Measurements from ENCODE around the gene SH3GLB1.

DNA sequence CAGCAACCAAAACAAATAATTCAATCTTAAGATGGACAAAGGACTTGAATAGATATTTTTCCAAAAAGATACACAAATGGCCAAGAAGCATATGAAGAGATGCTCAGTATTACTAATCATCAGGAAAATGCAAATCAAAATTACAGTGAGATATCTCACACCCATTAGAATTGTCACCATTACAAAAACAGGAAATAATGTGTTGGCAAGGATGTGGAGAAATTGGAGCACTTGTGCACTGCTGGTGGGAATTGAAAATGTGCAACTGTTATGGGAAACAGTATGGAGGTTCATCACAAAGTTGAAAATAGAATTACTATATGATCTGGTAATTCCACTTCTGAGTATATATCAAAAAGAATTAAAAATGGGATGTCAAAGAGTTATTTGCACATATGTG is 83.2 kb downstream of the SH3GLB1 start:
- TF ChIP-seq POLR2AphosphoS5 (IDR thresholded peaks at IDR 0.05; ENCODE audit: low read depth, low read length) (no peak), IKZF1 (IDR thresholded peaks at IDR 0.05) (no peak), ZNF550 (CRISPR knock-in tag; IDR thresholded peaks at IDR 0.05; ENCODE audit: borderline replicate concordance) (no peak), ZSCAN12 (CRISPR knock-in tag; IDR thresholded peaks at IDR 0.05) (no peak), POLR2A (IDR thresholded peaks at IDR 0.05; ENCODE audit: insufficient read depth in 1 of 2, low read depth in 2 of 2, low read length in 2 of 2) (no peak), EZH2 (conservative IDR thresholded peaks at IDR 0.05; ENCODE audit: low read depth, low read length) (no peak), MAFK (conservative IDR thresholded peaks at IDR 0.05 in 1 of 2, IDR thresholded peaks at IDR 0.05 in 1 of 2; ENCODE audit: low read length in 2 of 2) (no peak), TP53 (CRISPR knock-in tag; conservative IDR thresholded peaks at IDR 0.05) (no peak), MYC (CRISPR knock-in tag; IDR thresholded peaks at IDR 0.05; ENCODE audit: borderline replicate concordance) (no peak)
- TF ChIP-seq, protein P1, sequence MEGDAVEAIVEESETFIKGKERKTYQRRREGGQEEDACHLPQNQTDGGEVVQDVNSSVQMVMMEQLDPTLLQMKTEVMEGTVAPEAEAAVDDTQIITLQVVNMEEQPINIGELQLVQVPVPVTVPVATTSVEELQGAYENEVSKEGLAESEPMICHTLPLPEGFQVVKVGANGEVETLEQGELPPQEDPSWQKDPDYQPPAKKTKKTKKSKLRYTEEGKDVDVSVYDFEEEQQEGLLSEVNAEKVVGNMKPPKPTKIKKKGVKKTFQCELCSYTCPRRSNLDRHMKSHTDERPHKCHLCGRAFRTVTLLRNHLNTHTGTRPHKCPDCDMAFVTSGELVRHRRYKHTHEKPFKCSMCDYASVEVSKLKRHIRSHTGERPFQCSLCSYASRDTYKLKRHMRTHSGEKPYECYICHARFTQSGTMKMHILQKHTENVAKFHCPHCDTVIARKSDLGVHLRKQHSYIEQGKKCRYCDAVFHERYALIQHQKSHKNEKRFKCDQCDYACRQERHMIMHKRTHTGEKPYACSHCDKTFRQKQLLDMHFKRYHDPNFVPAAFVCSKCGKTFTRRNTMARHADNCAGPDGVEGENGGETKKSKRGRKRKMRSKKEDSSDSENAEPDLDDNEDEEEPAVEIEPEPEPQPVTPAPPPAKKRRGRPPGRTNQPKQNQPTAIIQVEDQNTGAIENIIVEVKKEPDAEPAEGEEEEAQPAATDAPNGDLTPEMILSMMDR (CRISPR knock-in tag; IDR thresholded peaks at IDR 0.05) = no peak
- TF ChIP-seq, protein P2, sequence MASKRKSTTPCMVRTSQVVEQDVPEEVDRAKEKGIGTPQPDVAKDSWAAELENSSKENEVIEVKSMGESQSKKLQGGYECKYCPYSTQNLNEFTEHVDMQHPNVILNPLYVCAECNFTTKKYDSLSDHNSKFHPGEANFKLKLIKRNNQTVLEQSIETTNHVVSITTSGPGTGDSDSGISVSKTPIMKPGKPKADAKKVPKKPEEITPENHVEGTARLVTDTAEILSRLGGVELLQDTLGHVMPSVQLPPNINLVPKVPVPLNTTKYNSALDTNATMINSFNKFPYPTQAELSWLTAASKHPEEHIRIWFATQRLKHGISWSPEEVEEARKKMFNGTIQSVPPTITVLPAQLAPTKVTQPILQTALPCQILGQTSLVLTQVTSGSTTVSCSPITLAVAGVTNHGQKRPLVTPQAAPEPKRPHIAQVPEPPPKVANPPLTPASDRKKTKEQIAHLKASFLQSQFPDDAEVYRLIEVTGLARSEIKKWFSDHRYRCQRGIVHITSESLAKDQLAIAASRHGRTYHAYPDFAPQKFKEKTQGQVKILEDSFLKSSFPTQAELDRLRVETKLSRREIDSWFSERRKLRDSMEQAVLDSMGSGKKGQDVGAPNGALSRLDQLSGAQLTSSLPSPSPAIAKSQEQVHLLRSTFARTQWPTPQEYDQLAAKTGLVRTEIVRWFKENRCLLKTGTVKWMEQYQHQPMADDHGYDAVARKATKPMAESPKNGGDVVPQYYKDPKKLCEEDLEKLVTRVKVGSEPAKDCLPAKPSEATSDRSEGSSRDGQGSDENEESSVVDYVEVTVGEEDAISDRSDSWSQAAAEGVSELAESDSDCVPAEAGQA (IDR thresholded peaks at IDR 0.05; ENCODE audit: low read depth) = no peak
- TF ChIP-seq, protein P2 (CRISPR knock-in tag; IDR thresholded peaks at IDR 0.05; ENCODE audit: borderline replicate concordance) = no peak
- TF ChIP-seq, protein P3, sequence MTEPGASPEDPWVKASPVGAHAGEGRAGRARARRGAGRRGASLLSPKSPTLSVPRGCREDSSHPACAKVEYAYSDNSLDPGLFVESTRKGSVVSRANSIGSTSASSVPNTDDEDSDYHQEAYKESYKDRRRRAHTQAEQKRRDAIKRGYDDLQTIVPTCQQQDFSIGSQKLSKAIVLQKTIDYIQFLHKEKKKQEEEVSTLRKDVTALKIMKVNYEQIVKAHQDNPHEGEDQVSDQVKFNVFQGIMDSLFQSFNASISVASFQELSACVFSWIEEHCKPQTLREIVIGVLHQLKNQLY (CRISPR knock-in tag; IDR thresholded peaks at IDR 0.05) = no peak
